ENCODE measurements around the gene LRRC3B.
A peak's percentile ranks its signal among the peaks of the same experiment; 100 is the strongest.
"Not testable (repeated sequence)": the region's sequence is repeated elsewhere in the genome, so short reads cannot be mapped to it uniquely, and the experiment has no call there.

Gene LRRC3B

GRCh38 chr3:26603771-26604170 lies 18.8 kb upstream of the LRRC3B start:
- H3K9me3 ChIP-seq (ENCODE audit: insufficient read depth, low read depth, low read length): peaks cover 25% of the 10 kb centered on the region
- H3K27me3 ChIP-seq (ENCODE audit: insufficient read depth, low read length): not testable (repeated sequence)
- WGBS: 43% methylated on average over 3 of the region's 3 CpGs

GRCh38 chr3:26614006-26614685 lies 8.4 kb upstream of the LRRC3B start:
- Histone ChIP-seq H3K27ac (ENCODE audit: low read depth, low read length) (no peak overlapping the region), H3K9me3 (ENCODE audit: insufficient read depth, low read depth, low read length) (no peaks in the 10 kb centered on the region), H3K27me3 (ENCODE audit: insufficient read depth, low read length) (peaks cover 5% of the 10 kb centered on the region; the same call in 1 of the 2 replicates), H3K4me3 (ENCODE audit: low read length) (no peak overlapping the region), H3K36me3 (ENCODE audit: insufficient read depth, low read length) (no peaks in the 10 kb centered on the region), H3K4me1 (ENCODE audit: insufficient read depth, low read length) (no peaks in the 10 kb centered on the region), H3K9ac (ENCODE audit: low read depth, low read length) (no peak overlapping the region)
- 94% methylated on average over 8 of the region's 8 CpGs for WGBS

More at GRCh38 chr3:26603771-26604170, 18.8 kb upstream of the LRRC3B start:
- H3K4me1 ChIP-seq (ENCODE audit: insufficient read depth, low read length); H3K9ac ChIP-seq (ENCODE audit: low read depth, low read length); H3K36me3 ChIP-seq (ENCODE audit: insufficient read depth, low read length); H3K27ac ChIP-seq (ENCODE audit: low read depth, low read length); H3K4me3 ChIP-seq (ENCODE audit: low read length): not testable (repeated sequence)

- Histone ChIP-seq H3K27ac (ENCODE audit: low read depth, low read length) (no peak overlapping the region), H3K4me1 (ENCODE audit: insufficient read depth, low read length) (peaks cover 13% of the 10 kb centered on the region), H3K36me3 (ENCODE audit: insufficient read depth, low read length) (no peaks in the 10 kb centered on the region), H3K4me3 (ENCODE audit: low read length) (no peak overlapping the region), H3K9me3 (ENCODE audit: insufficient read depth, low read depth, low read length) (no peaks in the 10 kb centered on the region), H3K9ac (ENCODE audit: low read depth, low read length) (no peak overlapping the region), H3K27me3 (ENCODE audit: insufficient read depth, low read length) (peaks cover 76% of the 10 kb centered on the region)
Measured at GRCh38 chr3:26621176-26621575, 1.4 kb upstream of the LRRC3B start.

- Histone ChIP-seq H3K9ac (ENCODE audit: low read depth, low read length) (peak overlapping the region; percentile 44), H3K27me3 (ENCODE audit: insufficient read depth, low read length) (peaks cover 84% of the 10 kb centered on the region)
Measured at GRCh38 chr3:26621906-26622620, 509 bp upstream of the LRRC3B start.

GRCh38 chr3:26623419-26624208 lies 1.0 kb downstream of the LRRC3B start:
- Histone ChIP-seq H3K27me3 (ENCODE audit: insufficient read depth, low read length) (peaks cover 95% of the 10 kb centered on the region), H3K9me3 (ENCODE audit: insufficient read depth, low read depth, low read length) (no peaks in the 10 kb centered on the region), H3K36me3 (ENCODE audit: insufficient read depth, low read length) (no peaks in the 10 kb centered on the region), H3K9ac (ENCODE audit: low read depth, low read length) (no peak overlapping the region), H3K4me3 (ENCODE audit: low read length) (peak overlapping the region; percentile 57), H3K27ac (ENCODE audit: low read depth, low read length) (no peak overlapping the region), H3K4me1 (ENCODE audit: insufficient read depth, low read length) (peaks cover 13% of the 10 kb centered on the region)
- WGBS: 2% methylated on average over 33 of the region's 33 CpGs

More at GRCh38 chr3:26621906-26622620, 509 bp upstream of the LRRC3B start:
- 3% methylated on average over 24 of the region's 25 CpGs for WGBS
- H3K4me1 ChIP-seq (ENCODE audit: insufficient read depth, low read length): peaks cover 13% of the 10 kb centered on the region
- no peaks in the 10 kb centered on the region for H3K36me3 ChIP-seq (ENCODE audit: insufficient read depth, low read length)
- no peaks in the 10 kb centered on the region for H3K9me3 ChIP-seq (ENCODE audit: insufficient read depth, low read depth, low read length)
- peak overlapping the region; percentile 57 for H3K4me3 ChIP-seq (ENCODE audit: low read length)
- no peak overlapping the region for H3K27ac ChIP-seq (ENCODE audit: low read depth, low read length)

GRCh38 chr3:26624209-26624765 lies 1.7 kb downstream of the LRRC3B start:
- H3K9me3 ChIP-seq (ENCODE audit: insufficient read depth, low read depth, low read length): no peaks in the 10 kb centered on the region
- H3K4me3 ChIP-seq (ENCODE audit: low read length): peak overlapping the region; percentile 57
- H3K27me3 ChIP-seq (ENCODE audit: insufficient read depth, low read length): peaks cover 90% of the 10 kb centered on the region
- no peak overlapping the region for H3K27ac ChIP-seq (ENCODE audit: low read depth, low read length)
- WGBS: 5% methylated on average over 28 of the region's 28 CpGs
- H3K4me1 ChIP-seq (ENCODE audit: insufficient read depth, low read length): peaks cover 13% of the 10 kb centered on the region
- H3K9ac ChIP-seq (ENCODE audit: low read depth, low read length): no peak overlapping the region
- H3K36me3 ChIP-seq (ENCODE audit: insufficient read depth, low read length): no peaks in the 10 kb centered on the region

- peaks cover 86% of the 10 kb centered on the region for H3K27me3 ChIP-seq (ENCODE audit: insufficient read depth, low read length)
- no peak overlapping the region for H3K27ac ChIP-seq (ENCODE audit: low read depth, low read length)
- H3K4me1 ChIP-seq (ENCODE audit: insufficient read depth, low read length): peaks cover 13% of the 10 kb centered on the region
- H3K9ac ChIP-seq (ENCODE audit: low read depth, low read length): no peak overlapping the region
- H3K4me3 ChIP-seq (ENCODE audit: low read length): peak overlapping the region; percentile 57
- no peaks in the 10 kb centered on the region for H3K36me3 ChIP-seq (ENCODE audit: insufficient read depth, low read length)
- WGBS: 87% methylated on average over 13 of the region's 13 CpGs
- H3K9me3 ChIP-seq (ENCODE audit: insufficient read depth, low read depth, low read length): no peaks in the 10 kb centered on the region
Measured at GRCh38 chr3:26625187-26625586, 2.6 kb downstream of the LRRC3B start.

GRCh38 chr3:26627080-26627479 lies 4.5 kb downstream of the LRRC3B start:
- Histone ChIP-seq H3K27me3 (ENCODE audit: insufficient read depth, low read length) (peaks cover 80% of the 10 kb centered on the region), H3K36me3 (ENCODE audit: insufficient read depth, low read length) (no peaks in the 10 kb centered on the region), H3K9ac (ENCODE audit: low read depth, low read length) (no peak overlapping the region), H3K4me1 (ENCODE audit: insufficient read depth, low read length) (peaks cover 8% of the 10 kb centered on the region; the same call in 1 of the 2 replicates), H3K4me3 (ENCODE audit: low read length) (no peak overlapping the region), H3K27ac (ENCODE audit: low read depth, low read length) (no peak overlapping the region), H3K9me3 (ENCODE audit: insufficient read depth, low read depth, low read length) (no peaks in the 10 kb centered on the region)
- WGBS: 95% methylated on average over 4 of the region's 4 CpGs

- H3K36me3 ChIP-seq (ENCODE audit: insufficient read depth, low read length): no peaks in the 10 kb centered on the region
Measured at GRCh38 chr3:26628915-26629314, 6.3 kb downstream of the LRRC3B start.

GRCh38 chr3:26630669-26631389 lies 8.3 kb downstream of the LRRC3B start:
- Histone ChIP-seq H3K27me3 (ENCODE audit: insufficient read depth, low read length) (peaks cover 55% of the 10 kb centered on the region), H3K27ac (ENCODE audit: low read depth, low read length) (no peak overlapping the region), H3K4me3 (ENCODE audit: low read length) (no peak overlapping the region), H3K9ac (ENCODE audit: low read depth, low read length) (no peak overlapping the region), H3K4me1 (ENCODE audit: insufficient read depth, low read length) (no peaks in the 10 kb centered on the region), H3K9me3 (ENCODE audit: insufficient read depth, low read depth, low read length) (no peaks in the 10 kb centered on the region), H3K36me3 (ENCODE audit: insufficient read depth, low read length) (no peaks in the 10 kb centered on the region)
- WGBS: 92% methylated on average over 4 of the region's 4 CpGs

More at GRCh38 chr3:26628915-26629314, 6.3 kb downstream of the LRRC3B start:
- H3K4me3 ChIP-seq (ENCODE audit: low read length): no peak overlapping the region
- peaks cover 74% of the 10 kb centered on the region for H3K27me3 ChIP-seq (ENCODE audit: insufficient read depth, low read length)
- no peak overlapping the region for H3K27ac ChIP-seq (ENCODE audit: low read depth, low read length)
- H3K9ac ChIP-seq (ENCODE audit: low read depth, low read length): no peak overlapping the region
- WGBS: 60% methylated on average over 1 of the region's 1 CpG
- peaks cover 5% of the 10 kb centered on the region; the same call in 1 of the 2 replicates for H3K4me1 ChIP-seq (ENCODE audit: insufficient read depth, low read length)
- H3K9me3 ChIP-seq (ENCODE audit: insufficient read depth, low read depth, low read length): no peaks in the 10 kb centered on the region
